Progenitor cell of endocrine pancreas (in vitro differentiated cells): ENCODE measurements around the gene INMT. TPM values are rescaled to one million over a fixed set of nuclear protein-coding genes. Genes with fewer than 3 reads are reported as not detected.

Source experiments
- DNase-seq: peaks from one replicate; pipeline ENCODE4 v3.0.0; 2021; ENCODE audit warnings: low spot score; ENCODE audit not compliant: unreplicated experiment
- H3K27ac Mint-ChIP-seq: 2 replicates; pipeline ENCODE4 v1.8.0; 2021; ENCODE audit warnings: mild to moderate bottlenecking, moderate library complexity, mixed read lengths
- H3K27me3 Mint-ChIP-seq: 2 replicates; pipeline ENCODE4 v1.8.0; 2021; ENCODE audit warnings: mixed read lengths
- H3K36me3 Mint-ChIP-seq: 2 replicates; pipeline ENCODE4 v1.8.0; 2022; ENCODE audit warnings: mixed read lengths; ENCODE audit not compliant: insufficient read depth
- H3K4me1 Mint-ChIP-seq: 2 replicates; pipeline ENCODE4 v1.8.0; 2021; ENCODE audit warnings: low read depth, mixed read lengths
- H3K4me3 Mint-ChIP-seq: 2 replicates; pipeline ENCODE4 v1.8.0; 2021; ENCODE audit warnings: low read depth, mild to moderate bottlenecking, moderate library complexity, mixed read lengths
- H3K9me3 Mint-ChIP-seq: 2 replicates; pipeline ENCODE4 v1.8.0; 2021; ENCODE audit warnings: low read depth, mixed read lengths
- CTCF ChIP-seq: fragments of 200-600 bp; sonication (generic); IDR thresholded peaks from one replicate; pipeline ENCODE4 v1.5.0; 2021; ENCODE audit warnings: antibody characterized with exemption, mild to moderate bottlenecking; ENCODE audit not compliant: unreplicated experiment
- total RNA-seq: library from RNA; stranded (reverse); gene quantifications from 2 replicates; pipeline ENCODE4 v1.2.1, GENCODE V29; 2021

The INMT gene
- total RNA-seq, 1 donor from 2014 or later, result 2.9 TPM

- Mint-ChIP-seq H3K4me1 (no peaks in the 10 kb centered on the region), H3K36me3 (peaks cover 23% of the 10 kb centered on the region), H3K27ac (no peak overlapping the region), H3K27me3 (no peaks in the 10 kb centered on the region), H3K4me3 (no peak overlapping the region), H3K9me3 (peaks cover 12% of the 10 kb centered on the region)
- no peak for DNase-seq
- no peak for TF ChIP-seq CTCF
These were observed 52.2 kb downstream of the INMT start for GRCh38 chr7:30804078-30804661.

DNA sequence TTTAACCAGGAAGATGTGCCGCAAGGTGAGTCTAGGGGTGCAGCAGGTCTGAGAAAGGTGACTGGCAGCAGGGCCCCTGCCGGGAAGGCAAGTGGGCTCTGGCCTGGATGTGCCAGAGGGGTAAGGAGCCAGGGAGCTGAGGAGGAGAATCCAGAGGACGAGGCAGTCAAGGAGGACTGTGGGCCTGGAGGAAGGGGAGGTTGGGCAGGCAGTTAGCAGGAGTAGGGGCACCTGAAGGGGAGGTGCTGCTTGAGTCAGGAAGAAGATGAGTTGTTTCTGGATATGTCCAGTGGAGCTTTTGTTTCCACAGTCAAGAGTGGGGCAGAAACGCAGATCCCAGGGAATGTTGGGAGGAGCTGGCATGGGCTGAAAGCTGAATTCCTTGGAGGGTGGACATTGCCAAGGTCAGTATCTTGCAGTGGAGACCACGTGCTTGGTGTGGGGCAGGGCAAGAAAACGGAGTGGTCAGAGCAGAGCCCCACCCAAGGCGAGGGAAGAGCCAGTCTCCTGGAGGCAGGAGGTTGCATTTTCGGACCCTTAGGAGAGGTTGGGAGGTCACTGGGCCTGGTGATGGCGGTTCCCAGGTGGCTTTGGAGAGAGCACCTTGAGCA lies 53.3 kb downstream of the INMT start:
- Mint-ChIP-seq H3K36me3 (peaks cover 23% of the 10 kb centered on the region), H3K27ac (peak overlapping the region; percentile 46), H3K4me3 (no peak overlapping the region), H3K4me1 (no peaks in the 10 kb centered on the region), H3K9me3 (peaks cover 12% of the 10 kb centered on the region), H3K27me3 (no peaks in the 10 kb centered on the region)
- no peak for DNase-seq
- TF ChIP-seq CTCF, result no peak

DNA sequence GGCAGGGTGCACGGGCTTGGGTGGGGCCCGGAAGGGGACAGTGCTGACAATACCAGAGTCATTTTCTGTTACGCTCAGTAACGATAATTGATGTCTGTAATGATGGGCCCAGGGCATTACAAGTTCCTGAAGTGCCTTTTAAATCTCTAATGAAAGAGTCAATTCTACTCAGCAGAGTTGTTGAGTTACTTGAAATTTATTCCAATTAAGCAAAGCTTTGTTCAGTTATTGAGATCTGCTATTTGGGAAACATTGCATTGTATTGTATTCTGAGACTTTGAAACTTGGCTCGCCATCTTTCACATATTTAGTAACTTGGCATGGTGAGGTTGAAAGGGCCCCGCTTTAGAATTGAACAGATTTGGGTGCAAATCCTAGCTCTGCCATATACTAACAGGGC lies 54.0 kb downstream of the INMT start:
- Mint-ChIP-seq H3K36me3 (peaks cover 23% of the 10 kb centered on the region), H3K27me3 (no peaks in the 10 kb centered on the region), H3K4me1 (no peaks in the 10 kb centered on the region), H3K4me3 (no peak overlapping the region), H3K9me3 (peaks cover 12% of the 10 kb centered on the region), H3K27ac (no peak overlapping the region)
- no peak for TF ChIP-seq CTCF
- no peak for DNase-seq

Other genes starting within 250 kb of the INMT start
- gene GGCT, start 247.3 kb upstream of the INMT start, total RNA-seq, result 54.0 and 54.7 TPM in 2 replicates
- 117 and 141 TPM in 2 replicates for gene GARS1, start 157.3 kb upstream of the INMT start, total RNA-seq
- gene CRHR2, start 69.7 kb upstream of the INMT start, total RNA-seq, result not detected in 2 replicates
- 14.3 and 15.5 TPM in 2 replicates for gene MINDY4, start 19.3 kb downstream of the INMT start, total RNA-seq
- 1.3 and 1.4 TPM in 2 replicates for gene AQP1, start 159.7 kb downstream of the INMT start, total RNA-seq
- not detected in 2 replicates for gene GHRHR, start 211.8 kb downstream of the INMT start, total RNA-seq